H9 (cell line): Measurements from ENCODE around the gene CCL21. TPM values are rescaled to one million over a fixed set of nuclear protein-coding genes. Genes with fewer than 3 reads are reported as not detected.

Source experiments
- DNase-seq: peaks from one replicate; pipeline ENCODE4 v3.0.0-alpha.2; 2017
- H2AFZ ChIP-seq: one replicate; pipeline ENCODE4 v1.6.1; 2013; ENCODE audit warnings: mild to moderate bottlenecking, low read length, control low read depth, moderate library complexity
- H2AK5ac ChIP-seq: 2 replicates; pipeline ENCODE4 v1.6.1; 2013; ENCODE audit warnings: low read length, control low read depth, mixed read lengths; ENCODE audit not compliant: insufficient read length
- H2BK120ac ChIP-seq: one replicate; pipeline ENCODE4 v1.6.1; 2013; ENCODE audit warnings: low read depth, mild to moderate bottlenecking, low read length, control low read depth, inconsistent platforms; ENCODE audit not compliant: poor library complexity, severe bottlenecking
- H2BK12ac ChIP-seq: 2 replicates; pipeline ENCODE4 v1.6.1; 2013; ENCODE audit warnings: low read length, control low read depth, mixed read lengths, low read depth; ENCODE audit not compliant: insufficient read length
- H2BK15ac ChIP-seq: 2 replicates; pipeline ENCODE4 v1.6.1; 2013; ENCODE audit warnings: low read depth, low read length, control low read depth
- H2BK20ac ChIP-seq: one replicate; pipeline ENCODE4 v1.6.1; 2013; ENCODE audit warnings: low read depth, mild to moderate bottlenecking, low read length, control low read depth, inconsistent platforms; ENCODE audit not compliant: poor library complexity, severe bottlenecking
- H2BK5ac ChIP-seq: 2 replicates; pipeline ENCODE4 v1.6.1; 2013; ENCODE audit warnings: low read length, control low read depth, mixed read lengths; ENCODE audit not compliant: insufficient read length
- H3K14ac ChIP-seq: 2 replicates; pipeline ENCODE4 v1.6.1; 2013; ENCODE audit warnings: low read length, control low read depth; ENCODE audit not compliant: insufficient read depth
- H3K18ac ChIP-seq: 2 replicates; pipeline ENCODE4 v1.6.1; 2013; ENCODE audit warnings: low read depth, mild to moderate bottlenecking, mixed read lengths, low read length, control low read depth; ENCODE audit not compliant: insufficient read length
- H3K23ac ChIP-seq: 2 replicates; pipeline ENCODE4 v1.6.1; 2013; ENCODE audit warnings: low read length, control low read depth, mixed read lengths, low read depth; ENCODE audit not compliant: insufficient read length
- H3K23me2 ChIP-seq: 2 replicates; pipeline ENCODE4 v1.6.1; 2013; ENCODE audit warnings: low read depth, mild to moderate bottlenecking, mixed read lengths, low read length, control low read depth; ENCODE audit not compliant: insufficient read length, poor library complexity, severe bottlenecking
- H3K27ac ChIP-seq: 2 replicates; pipeline ENCODE4 v1.5.1; 2013; ENCODE audit warnings: low read length, control low read depth, mixed read lengths, low read depth; ENCODE audit not compliant: insufficient read length
- H3K27me3 ChIP-seq: 2 replicates; pipeline ENCODE4 v1.6.1; 2013; ENCODE audit warnings: low read length, control low read depth, inconsistent platforms; ENCODE audit not compliant: insufficient read depth
- H3K4ac ChIP-seq: 2 replicates; pipeline ENCODE4 v1.6.1; 2013; ENCODE audit warnings: low read depth, mild to moderate bottlenecking, control low read depth, inconsistent platforms, low read length, moderate library complexity
- H3K4me1 ChIP-seq: 2 replicates; pipeline ENCODE4 v1.6.1; 2013; ENCODE audit warnings: low read length, control low read depth, inconsistent platforms; ENCODE audit not compliant: insufficient read depth
- H3K4me2 ChIP-seq: 2 replicates; pipeline ENCODE4 v1.6.1; 2013; ENCODE audit warnings: low read length, control low read depth, mixed read lengths; ENCODE audit not compliant: insufficient read length, insufficient read depth
- H3K56ac ChIP-seq: 2 replicates; pipeline ENCODE4 v1.6.1; 2013; ENCODE audit warnings: low read depth, mild to moderate bottlenecking, mixed read lengths, low read length, control low read depth; ENCODE audit not compliant: insufficient read length
- H3K79me1 ChIP-seq: 2 replicates; pipeline ENCODE4 v1.6.1; 2013; ENCODE audit warnings: low read depth, mild to moderate bottlenecking, moderate library complexity, low read length, control low read depth, inconsistent platforms; ENCODE audit not compliant: insufficient read depth, poor library complexity, severe bottlenecking
- H3K79me2 ChIP-seq: 2 replicates; pipeline ENCODE4 v1.6.1; 2013; ENCODE audit warnings: low read length, control low read depth, inconsistent platforms; ENCODE audit not compliant: insufficient read depth
- H3K9ac ChIP-seq: 2 replicates; pipeline ENCODE4 v1.6.1; 2013; ENCODE audit warnings: low read length, control low read depth, mixed read lengths; ENCODE audit not compliant: insufficient read length; ENCODE audit errors: extremely low read depth
- H3K9me3 ChIP-seq: one replicate; pipeline ENCODE4 v1.6.1; 2013; ENCODE audit warnings: low read depth, low read length, inconsistent platforms; ENCODE audit not compliant: control insufficient read depth
- H3T11ph ChIP-seq: one replicate; pipeline ENCODE4 v1.6.1; 2013; ENCODE audit warnings: mild to moderate bottlenecking, low read length, control low read depth, inconsistent platforms
- H4K20me1 ChIP-seq: one replicate; pipeline ENCODE4 v1.6.1; 2013; ENCODE audit not compliant: control insufficient read depth, insufficient read length, insufficient read depth
- H4K5ac ChIP-seq: 2 replicates; pipeline ENCODE4 v1.6.1; 2013; ENCODE audit warnings: low read depth, mild to moderate bottlenecking, mixed read lengths, low read length, control low read depth; ENCODE audit not compliant: insufficient read length
- H4K8ac ChIP-seq: replicated peaks from 2 replicates; pipeline ENCODE4 v1.6.1; 2013; ENCODE audit warnings: low read length, control low read depth, mixed read lengths, low read depth; ENCODE audit not compliant: insufficient read length
- H4K91ac ChIP-seq: 2 replicates; pipeline ENCODE4 v1.6.1; 2013; ENCODE audit warnings: low read depth, mild to moderate bottlenecking, moderate library complexity, mixed read lengths, low read length, control low read depth; ENCODE audit not compliant: insufficient read length
- H3K27ac Mint-ChIP-seq, 3 experiments: 2 replicates in 2 of 3; 3 replicates in 1 of 3; pipeline ENCODE4 v1.8.0; 2020 to 2021; ENCODE audit warnings: mixed read lengths in 3 of 3, mild to moderate bottlenecking in 1 of 3, moderate library complexity in 1 of 3
- H3K27me3 Mint-ChIP-seq: 2 replicates; pipeline ENCODE4 v1.8.0; 2021; ENCODE audit warnings: low read depth, mild to moderate bottlenecking, moderate library complexity, mixed read lengths
- H3K36me3 Mint-ChIP-seq, 3 experiments: 2 replicates in 2 of 3; 3 replicates in 1 of 3; pipeline ENCODE4 v1.8.0; 2020 to 2021; ENCODE audit warnings: low read depth in 3 of 3, mixed read lengths in 3 of 3; ENCODE audit not compliant: insufficient read depth in 1 of 3
- H3K4me1 Mint-ChIP-seq, 2 experiments: 2 replicates each; pipeline ENCODE4 v1.8.0; 2020; ENCODE audit warnings: mixed read lengths in 2 of 2
- H3K4me3 Mint-ChIP-seq, 2 experiments: 2 replicates in 1 of 2; 3 replicates in 1 of 2; pipeline ENCODE4 v1.8.0; 2020 to 2021; ENCODE audit warnings: mild to moderate bottlenecking in 2 of 2, mixed read lengths in 2 of 2, moderate library complexity in 1 of 2
- H3K9me3 Mint-ChIP-seq, 2 experiments: 2 replicates in 1 of 2; 3 replicates in 1 of 2; pipeline ENCODE4 v1.8.0; 2020; ENCODE audit warnings: mild to moderate bottlenecking in 2 of 2, mixed read lengths in 2 of 2, moderate library complexity in 1 of 2
- WGBS: extraction: QIAGEN DNeasy Blood & Tissue Kit; methylation state at CpG from one replicate; pipeline ENCODE4 v1.1.7; 2013; ENCODE audit warnings: missing lambda C conversion rate, low lambda C conversion rate, mixed read lengths; ENCODE audit not compliant: insufficient read length; ENCODE audit errors: extremely low coverage; 5-methylcytosine and 5-hydroxymethylcytosine counted together
- total RNA-seq: library from RNA; stranded (reverse); gene quantifications from 2 replicates; pipeline ENCODE4 v1.2.1, GENCODE V29; 2021
- TF ChIP-seq, protein P1 (sequence below): fragments of 200-600 bp; sonication (generic); conservative IDR thresholded peaks from 3 replicates; pipeline ENCODE4 v1.8.0; 2021; ENCODE audit warnings: antibody characterized with exemption, mild to moderate bottlenecking

The CCL21 gene
- total RNA-seq, 1 experiment from 2014 or later, result not detected

DNA sequence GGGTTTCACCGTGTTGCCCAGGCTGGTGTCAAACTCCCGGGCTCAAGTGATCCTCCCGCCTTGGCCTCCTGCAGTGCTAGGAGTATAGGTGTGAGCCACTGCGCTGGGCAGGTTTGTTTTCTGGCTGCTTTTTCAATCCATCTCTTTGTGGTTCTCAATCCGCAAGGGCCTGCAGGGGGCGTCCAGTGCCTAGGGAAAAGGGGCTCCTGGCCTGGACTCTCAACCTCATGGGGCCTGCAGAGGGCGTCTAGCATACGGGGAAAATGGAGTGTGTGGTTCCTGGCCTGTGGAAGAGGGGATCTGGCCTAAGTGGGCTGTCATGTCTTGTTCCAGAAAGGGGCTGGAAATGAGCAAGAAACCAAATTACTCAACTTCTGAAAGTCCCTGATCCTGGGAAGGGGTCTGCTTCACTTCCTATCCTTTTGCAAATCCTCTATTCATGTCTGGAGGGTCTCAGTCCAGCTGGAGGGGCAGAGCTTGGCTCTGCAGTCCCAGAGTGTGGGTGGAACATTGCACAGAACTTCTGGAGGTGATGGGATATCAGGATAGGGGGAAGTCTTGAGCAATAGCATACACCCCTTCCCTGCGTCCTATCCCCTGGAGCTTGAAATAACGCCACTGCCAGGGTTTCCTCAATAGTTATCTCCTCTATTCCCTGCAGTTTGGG lies 34.8 kb downstream of the CCL21 start:
- Histone ChIP-seq H4K5ac (no peak overlapping the region), H3K9ac (no peak overlapping the region), H3K56ac (no peak overlapping the region), H3K18ac (no peak overlapping the region), H2AFZ (no peak overlapping the region), H3K23me2 (no peaks in the 10 kb centered on the region), H2BK5ac (no peak overlapping the region), H3K9me3 (no peaks in the 10 kb centered on the region), H3K4me1 (no peaks in the 10 kb centered on the region), H2BK20ac (no peak overlapping the region), H4K91ac (no peak overlapping the region), H3K4me2 (no peak overlapping the region), H3K23ac (no peak overlapping the region), H3K79me1 (no peaks in the 10 kb centered on the region), H3K14ac (no peak overlapping the region), H2BK15ac (no peak overlapping the region), H3K4ac (no peak overlapping the region), H3K27ac (no peak overlapping the region), H3T11ph (no peak overlapping the region), H4K8ac (no peak overlapping the region), H3K27me3 (no peaks in the 10 kb centered on the region), H2BK120ac (no peak overlapping the region), H4K20me1 (no peaks in the 10 kb centered on the region), H3K79me2 (no peaks in the 10 kb centered on the region), H2AK5ac (no peak overlapping the region), H2BK12ac (no peak overlapping the region)
- Mint-ChIP-seq H3K36me3 (peaks cover 0 to 2% (median 0%) of the 10 kb centered on the region in 3 experiments; a peak in 2 of 7 replicates), H3K4me3 (no peak overlapping the region), H3K9me3 (no peaks in the 10 kb centered on the region; a peak in 1 of 5 replicates), H3K27me3 (peaks cover 3% of the 10 kb centered on the region; the same call in 1 of the 2 replicates), H3K4me1 (peaks cover 7% of the 10 kb centered on the region in 2 experiments), H3K27ac (no peak overlapping the region)
- DNase-seq, result peak; percentile 91
- WGBS, result no CpG with 5 or more reads among the region's 10 CpGs
- TF ChIP-seq, protein P1, sequence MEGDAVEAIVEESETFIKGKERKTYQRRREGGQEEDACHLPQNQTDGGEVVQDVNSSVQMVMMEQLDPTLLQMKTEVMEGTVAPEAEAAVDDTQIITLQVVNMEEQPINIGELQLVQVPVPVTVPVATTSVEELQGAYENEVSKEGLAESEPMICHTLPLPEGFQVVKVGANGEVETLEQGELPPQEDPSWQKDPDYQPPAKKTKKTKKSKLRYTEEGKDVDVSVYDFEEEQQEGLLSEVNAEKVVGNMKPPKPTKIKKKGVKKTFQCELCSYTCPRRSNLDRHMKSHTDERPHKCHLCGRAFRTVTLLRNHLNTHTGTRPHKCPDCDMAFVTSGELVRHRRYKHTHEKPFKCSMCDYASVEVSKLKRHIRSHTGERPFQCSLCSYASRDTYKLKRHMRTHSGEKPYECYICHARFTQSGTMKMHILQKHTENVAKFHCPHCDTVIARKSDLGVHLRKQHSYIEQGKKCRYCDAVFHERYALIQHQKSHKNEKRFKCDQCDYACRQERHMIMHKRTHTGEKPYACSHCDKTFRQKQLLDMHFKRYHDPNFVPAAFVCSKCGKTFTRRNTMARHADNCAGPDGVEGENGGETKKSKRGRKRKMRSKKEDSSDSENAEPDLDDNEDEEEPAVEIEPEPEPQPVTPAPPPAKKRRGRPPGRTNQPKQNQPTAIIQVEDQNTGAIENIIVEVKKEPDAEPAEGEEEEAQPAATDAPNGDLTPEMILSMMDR, result peak; percentile 92
